ENCODE measurements around the gene CLEC12A.

The CLEC12A gene

GRCh38 chr12:10031321-10031720, 60.1 kb downstream of the CLEC12A start:
- DNase-seq (ENCODE audit: insufficient read length, low spot score) (no peak), FAIRE-seq (no peak)

GRCh38 chr12:10031771-10032175, 60.6 kb downstream of the CLEC12A start:
- no peak for DNase-seq (ENCODE audit: insufficient read length, low spot score)
- no peak for FAIRE-seq

- DNase-seq (ENCODE audit: insufficient read length, low spot score) = no peak
- FAIRE-seq = no peak
Observed at GRCh38 chr12:10033783-10034545, 62.8 kb downstream of the CLEC12A start.
